Suprapubic skin (tissue), 4 donors: ENCODE measurements around the gene FOXA3.

Experiments used
- EP300 ChIP-seq: sonication (generic); formaldehyde crosslinking; IDR thresholded peaks from one replicate; pipeline ENCODE4 v1.6.1; 2017; ENCODE audit warnings: antibody characterized with exemption
- POLR2A ChIP-seq, 2 donors: fragments of 450-650 bp; IDR thresholded peaks; one replicate each; pipeline ENCODE4 v1.6.1; 2017; ENCODE audit warnings: antibody characterized with exemption in 2 of 2, mild to moderate bottlenecking in 2 of 2, moderate library complexity in 2 of 2
- POLR2AphosphoS5 ChIP-seq, 3 donors: sonication (generic); formaldehyde crosslinking; IDR thresholded peaks; one replicate each; pipeline ENCODE4 v1.6.1; 2017; ENCODE audit warnings: antibody characterized with exemption in 3 of 3
- TF ChIP-seq, protein P1 (sequence below), 2 donors: fragments of 200-600 bp in 1 of 2; fragments of 450-650 bp in 1 of 2; sonication (generic) in 1 of 2; IDR thresholded peaks; one replicate each; pipeline ENCODE4 v1.5.1; 2016 to 2019; ENCODE audit warnings: antibody characterized with exemption in 2 of 2, mild to moderate bottlenecking in 1 of 2, moderate library complexity in 1 of 2

DNA sequence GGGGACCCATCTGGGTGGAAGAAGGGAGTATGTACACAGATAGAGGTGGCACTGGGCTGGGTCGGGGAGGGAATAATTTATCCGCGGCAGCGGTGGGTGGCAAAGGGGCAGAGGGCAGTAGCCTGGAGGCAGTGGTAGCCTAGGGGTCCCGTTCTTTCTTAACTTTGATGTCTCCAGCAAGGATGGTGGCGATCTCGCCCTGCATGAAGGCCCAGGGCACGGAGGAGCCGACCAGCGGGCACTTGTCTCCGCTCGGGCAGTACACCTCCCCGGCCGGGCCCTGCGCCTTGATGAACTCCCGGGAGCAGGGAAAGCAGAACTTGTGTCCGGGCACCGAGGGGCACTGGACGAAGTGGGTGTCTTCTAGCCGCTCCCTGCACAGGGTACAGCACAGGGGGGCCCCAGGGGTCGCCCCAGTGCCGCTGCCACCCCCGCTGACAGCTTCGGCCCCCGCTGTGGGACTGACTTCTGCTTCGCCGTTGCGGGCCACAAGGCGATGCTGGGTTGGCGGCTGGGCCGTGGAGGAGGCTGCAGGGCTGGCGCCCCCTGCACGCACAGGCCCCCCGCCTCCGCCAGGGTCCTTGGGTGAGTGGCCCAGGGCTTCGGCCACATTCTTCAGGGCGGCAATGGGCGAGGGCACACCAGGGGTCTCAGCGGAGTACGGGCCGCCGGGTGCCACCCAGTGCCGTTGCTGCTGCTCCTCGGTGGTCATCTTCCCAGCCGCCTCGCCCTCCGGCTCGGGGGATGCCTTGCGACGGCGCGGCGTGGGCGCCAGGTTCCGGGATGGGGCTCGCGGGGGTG is 20.0 kb downstream of the FOXA3 start:
- TF ChIP-seq, protein P1, sequence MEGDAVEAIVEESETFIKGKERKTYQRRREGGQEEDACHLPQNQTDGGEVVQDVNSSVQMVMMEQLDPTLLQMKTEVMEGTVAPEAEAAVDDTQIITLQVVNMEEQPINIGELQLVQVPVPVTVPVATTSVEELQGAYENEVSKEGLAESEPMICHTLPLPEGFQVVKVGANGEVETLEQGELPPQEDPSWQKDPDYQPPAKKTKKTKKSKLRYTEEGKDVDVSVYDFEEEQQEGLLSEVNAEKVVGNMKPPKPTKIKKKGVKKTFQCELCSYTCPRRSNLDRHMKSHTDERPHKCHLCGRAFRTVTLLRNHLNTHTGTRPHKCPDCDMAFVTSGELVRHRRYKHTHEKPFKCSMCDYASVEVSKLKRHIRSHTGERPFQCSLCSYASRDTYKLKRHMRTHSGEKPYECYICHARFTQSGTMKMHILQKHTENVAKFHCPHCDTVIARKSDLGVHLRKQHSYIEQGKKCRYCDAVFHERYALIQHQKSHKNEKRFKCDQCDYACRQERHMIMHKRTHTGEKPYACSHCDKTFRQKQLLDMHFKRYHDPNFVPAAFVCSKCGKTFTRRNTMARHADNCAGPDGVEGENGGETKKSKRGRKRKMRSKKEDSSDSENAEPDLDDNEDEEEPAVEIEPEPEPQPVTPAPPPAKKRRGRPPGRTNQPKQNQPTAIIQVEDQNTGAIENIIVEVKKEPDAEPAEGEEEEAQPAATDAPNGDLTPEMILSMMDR (IDR thresholded peaks at IDR 0.05): no peak
- TF ChIP-seq POLR2A (IDR thresholded peaks at IDR 0.05): no peak
- TF ChIP-seq POLR2AphosphoS5 (IDR thresholded peaks at IDR 0.05): no peak
- no peak for TF ChIP-seq EP300
